MM.1S (cell line): Measurements from ENCODE around the gene CD93.

ENCODE experiments used
- CTCF ChIP-seq: fragments of 300-600 bp; sonication (generic); IDR thresholded peaks from 2 replicates; pipeline ENCODE4 v1.5.1; 2016; ENCODE audit warnings: antibody characterized with exemption, low read length, mixed read lengths
- EZH2 ChIP-seq: fragments of 300-600 bp; sonication (generic); optimal IDR thresholded peaks from 2 replicates; pipeline ENCODE3; 2017; ENCODE audit warnings: low read depth, mild to moderate bottlenecking, antibody characterized with exemption, low read length, mixed read lengths
- EZH2phosphoT487 ChIP-seq: fragments of 300-600 bp; sonication (generic); IDR thresholded peaks from 2 replicates; pipeline ENCODE4 v1.6.1; 2018; ENCODE audit warnings: antibody characterized with exemption, low read length

- TF ChIP-seq CTCF = no peak
- no peak for TF ChIP-seq EZH2phosphoT487
- TF ChIP-seq EZH2 = no peak
These were observed 4.8 kb downstream of the CD93 start for GRCh38 chr20:23081263-23081819.
